ENCODE results near the gene PTPRD.

Gene PTPRD

DNA sequence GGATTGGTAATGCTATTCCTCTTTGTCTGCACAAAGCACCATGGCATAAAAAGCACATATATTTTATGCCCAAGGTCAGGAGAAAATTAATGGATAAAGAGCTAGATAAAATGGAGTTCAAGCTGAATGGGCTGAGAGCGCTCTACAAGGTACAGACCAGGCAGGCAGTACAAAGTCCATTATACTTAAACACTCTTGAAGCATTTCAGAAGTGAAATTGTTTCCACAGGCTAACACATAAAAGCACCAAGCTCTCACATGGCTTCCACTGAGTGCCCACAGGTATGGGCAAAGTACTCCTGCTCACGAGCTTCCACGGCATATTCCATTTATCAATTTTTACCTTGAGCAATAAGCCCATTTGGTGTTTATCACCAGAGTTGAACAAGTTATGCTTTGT, 2042.0 kb downstream of the PTPRD start:
- no peaks in the 10 kb centered on the region for H3K79me2 ChIP-seq (ENCODE audit: control insufficient read depth, insufficient read depth, low read length, unreplicated experiment)
- no peak overlapping the region for H2AFZ ChIP-seq (ENCODE audit: low read length, unreplicated experiment)
- H3K36me3 ChIP-seq (ENCODE audit: insufficient read depth, low read length): no peaks in the 10 kb centered on the region
- H3K4me3 ChIP-seq (ENCODE audit: low read depth, low read length): no peak overlapping the region
- no peaks in the 10 kb centered on the region for H3K4me1 ChIP-seq (ENCODE audit: control insufficient read depth, insufficient read depth, low read length, unreplicated experiment)
- H3K27me3 ChIP-seq (ENCODE audit: insufficient read depth, low read length): no peaks in the 10 kb centered on the region
- H3K27ac ChIP-seq (ENCODE audit: low read depth, low read length): no peak overlapping the region

DNA sequence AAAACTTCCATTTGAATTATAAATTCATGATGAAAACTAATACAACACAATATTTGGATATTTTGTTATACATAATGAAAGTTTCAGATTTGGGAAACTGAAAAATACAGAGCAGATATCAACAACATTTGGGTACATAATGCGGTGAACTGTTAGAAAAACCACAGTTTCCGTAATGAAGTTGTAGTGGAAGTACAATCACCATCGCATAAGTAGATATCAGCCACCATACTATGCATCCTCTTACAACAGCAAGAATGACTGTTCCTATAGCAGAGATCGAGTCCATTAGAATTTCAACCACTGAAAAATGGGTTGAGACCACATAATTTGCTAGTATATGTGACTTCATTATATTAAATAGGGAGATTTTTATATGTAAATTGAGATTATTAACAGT, 2043.0 kb downstream of the PTPRD start:
- Histone ChIP-seq H3K79me2 (ENCODE audit: control insufficient read depth, insufficient read depth, low read length, unreplicated experiment) (no peaks in the 10 kb centered on the region), H2AFZ (ENCODE audit: low read length, unreplicated experiment) (no peak overlapping the region), H3K27me3 (ENCODE audit: insufficient read depth, low read length) (no peaks in the 10 kb centered on the region), H3K4me3 (ENCODE audit: low read depth, low read length) (no peak overlapping the region), H3K36me3 (ENCODE audit: insufficient read depth, low read length) (no peaks in the 10 kb centered on the region), H3K27ac (ENCODE audit: low read depth, low read length) (no peak overlapping the region), H3K4me1 (ENCODE audit: control insufficient read depth, insufficient read depth, low read length, unreplicated experiment) (no peaks in the 10 kb centered on the region)

DNA sequence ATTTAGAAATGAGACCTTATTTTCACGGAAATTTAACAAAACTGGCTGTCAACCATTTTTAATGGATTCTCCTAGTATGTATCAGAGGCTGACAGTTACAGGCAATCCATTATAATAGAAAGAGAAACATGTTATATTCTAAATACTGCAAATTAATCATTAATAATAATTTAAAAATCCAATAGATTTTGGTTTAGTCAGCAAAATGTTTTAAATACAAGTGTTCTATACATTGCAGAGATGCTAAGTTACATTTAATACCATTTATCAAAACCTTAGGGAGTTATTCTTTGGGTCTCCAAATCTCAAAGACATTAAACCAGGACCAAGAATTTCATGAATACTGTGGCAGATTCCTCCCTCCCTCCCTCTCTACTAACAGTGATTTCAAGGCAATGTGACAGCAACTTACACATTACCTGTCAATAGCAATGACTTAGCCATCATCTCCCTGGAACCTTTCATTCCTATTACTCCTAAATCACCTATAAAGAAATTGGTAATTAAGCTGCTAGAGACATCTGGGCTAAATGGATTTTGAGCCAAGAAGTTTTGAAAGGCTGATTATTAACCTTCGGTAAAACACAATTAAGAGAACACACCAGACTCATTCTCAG, 2044.7 kb downstream of the PTPRD start:
- no peak overlapping the region for H2AFZ ChIP-seq (ENCODE audit: low read length, unreplicated experiment)
- no peaks in the 10 kb centered on the region for H3K4me1 ChIP-seq (ENCODE audit: control insufficient read depth, insufficient read depth, low read length, unreplicated experiment)
- H3K79me2 ChIP-seq (ENCODE audit: control insufficient read depth, insufficient read depth, low read length, unreplicated experiment): no peaks in the 10 kb centered on the region
- H3K4me3 ChIP-seq (ENCODE audit: low read depth, low read length): no peak overlapping the region
- H3K36me3 ChIP-seq (ENCODE audit: insufficient read depth, low read length): no peaks in the 10 kb centered on the region
- no peak overlapping the region for H3K27ac ChIP-seq (ENCODE audit: low read depth, low read length)
- no peaks in the 10 kb centered on the region for H3K27me3 ChIP-seq (ENCODE audit: insufficient read depth, low read length)

DNA sequence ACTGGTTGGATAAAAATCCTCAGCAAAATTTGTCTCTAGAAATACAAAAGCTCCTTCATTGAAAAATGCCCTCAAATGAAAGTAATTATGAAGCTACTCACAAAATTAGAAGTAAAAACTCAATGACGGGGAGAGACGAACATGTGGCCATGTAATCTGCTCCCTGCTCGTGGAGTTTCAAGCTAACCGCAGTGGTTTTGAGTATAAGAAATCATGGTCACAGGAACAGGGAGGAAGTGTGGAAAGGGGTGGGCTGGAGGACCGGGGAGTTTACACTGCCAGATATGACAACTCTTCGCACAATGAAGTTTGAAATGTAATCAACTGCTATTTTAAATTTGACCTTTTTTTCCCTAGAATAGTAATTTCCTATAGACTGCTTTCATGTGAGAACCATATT, 2047.8 kb downstream of the PTPRD start:
- H3K36me3 ChIP-seq (ENCODE audit: insufficient read depth, low read length): no peaks in the 10 kb centered on the region
- H2AFZ ChIP-seq (ENCODE audit: low read length, unreplicated experiment): no peak overlapping the region
- no peaks in the 10 kb centered on the region for H3K79me2 ChIP-seq (ENCODE audit: control insufficient read depth, insufficient read depth, low read length, unreplicated experiment)
- H3K27me3 ChIP-seq (ENCODE audit: insufficient read depth, low read length): no peaks in the 10 kb centered on the region
- no peaks in the 10 kb centered on the region for H3K4me1 ChIP-seq (ENCODE audit: control insufficient read depth, insufficient read depth, low read length, unreplicated experiment)
- no peak overlapping the region for H3K4me3 ChIP-seq (ENCODE audit: low read depth, low read length)
- no peak overlapping the region for H3K27ac ChIP-seq (ENCODE audit: low read depth, low read length)

DNA sequence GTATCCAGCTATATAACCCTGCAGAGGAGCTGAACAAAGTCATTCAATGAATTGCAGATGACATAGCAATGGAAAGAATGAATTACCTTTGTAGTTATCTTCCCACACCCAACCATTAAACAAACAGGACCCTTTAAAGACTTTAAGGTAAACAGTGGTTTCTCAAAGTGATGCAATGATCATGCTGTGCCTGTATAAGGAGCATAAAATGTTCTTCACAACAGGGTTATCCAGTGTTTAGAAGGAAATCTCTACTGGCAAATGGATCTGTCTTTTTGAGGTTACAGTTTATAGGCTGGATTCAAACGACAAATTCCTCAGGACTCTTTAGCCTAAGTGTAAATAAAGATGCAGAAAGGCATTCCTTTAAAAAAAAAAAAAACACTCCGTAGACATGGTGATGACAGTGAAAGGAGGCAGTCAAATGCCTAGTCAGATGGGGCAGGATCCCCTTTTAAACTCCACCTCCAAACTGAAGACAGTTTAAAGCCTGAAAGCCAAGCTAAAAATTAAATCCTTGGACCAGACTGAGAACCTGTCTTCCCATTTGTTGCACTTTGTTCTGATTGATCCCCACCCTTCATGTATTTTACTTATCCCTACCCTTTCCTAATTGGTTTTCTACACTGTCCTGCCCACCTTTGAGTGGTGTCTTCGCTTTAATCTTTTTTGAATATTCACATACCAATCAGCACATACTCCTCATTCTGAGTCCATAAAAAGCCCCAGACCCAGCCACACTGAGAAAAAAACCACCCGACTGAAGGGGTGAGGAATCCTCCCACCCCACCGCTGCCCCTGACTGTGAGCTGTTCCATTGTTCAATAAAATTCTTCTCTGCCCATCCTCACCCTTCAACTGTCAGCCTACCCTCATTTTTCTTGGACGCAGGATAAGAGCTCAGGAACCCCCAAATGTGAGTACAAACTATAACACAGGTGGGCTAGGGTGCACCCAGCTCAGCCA, 2052.0 kb downstream of the PTPRD start:
- no peak overlapping the region for H2AFZ ChIP-seq (ENCODE audit: low read length, unreplicated experiment)

DNA sequence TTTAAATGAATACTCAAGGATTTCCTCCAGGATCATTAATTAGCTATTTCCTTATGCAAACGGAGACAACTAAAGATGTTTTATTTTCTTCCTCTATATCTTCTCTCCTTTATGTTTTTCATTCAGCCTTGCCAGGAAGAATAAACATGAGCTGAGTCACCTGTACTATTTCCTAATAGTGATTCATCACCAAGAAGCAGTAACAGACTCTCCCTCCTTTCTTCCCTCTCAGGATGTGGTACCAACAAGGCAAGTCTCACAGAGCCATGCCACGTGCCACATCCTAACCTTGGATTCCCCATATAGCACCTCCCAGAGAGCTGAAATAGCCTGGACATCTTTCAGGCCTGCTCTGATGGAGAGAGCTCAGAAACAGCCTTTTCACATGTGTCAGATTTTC, 2054.6 kb downstream of the PTPRD start:
- H3K4me1 ChIP-seq (ENCODE audit: control insufficient read depth, insufficient read depth, low read length, unreplicated experiment): no peaks in the 10 kb centered on the region
- H3K27ac ChIP-seq (ENCODE audit: low read depth, low read length): no peak overlapping the region
- H3K36me3 ChIP-seq (ENCODE audit: insufficient read depth, low read length): no peaks in the 10 kb centered on the region
- no peaks in the 10 kb centered on the region for H3K79me2 ChIP-seq (ENCODE audit: control insufficient read depth, insufficient read depth, low read length, unreplicated experiment)
- no peaks in the 10 kb centered on the region for H3K27me3 ChIP-seq (ENCODE audit: insufficient read depth, low read length)
- H3K4me3 ChIP-seq (ENCODE audit: low read depth, low read length): no peak overlapping the region
- no peak overlapping the region for H2AFZ ChIP-seq (ENCODE audit: low read length, unreplicated experiment)

More for the DNA sequence above, 2052.0 kb downstream of the PTPRD start:
- Histone ChIP-seq H3K27me3 (ENCODE audit: insufficient read depth, low read length) (no peaks in the 10 kb centered on the region), H3K36me3 (ENCODE audit: insufficient read depth, low read length) (no peaks in the 10 kb centered on the region), H3K4me3 (ENCODE audit: low read depth, low read length) (no peak overlapping the region), H3K27ac (ENCODE audit: low read depth, low read length) (no peak overlapping the region), H3K4me1 (ENCODE audit: control insufficient read depth, insufficient read depth, low read length, unreplicated experiment) (no peaks in the 10 kb centered on the region), H3K79me2 (ENCODE audit: control insufficient read depth, insufficient read depth, low read length, unreplicated experiment) (no peaks in the 10 kb centered on the region)

DNA sequence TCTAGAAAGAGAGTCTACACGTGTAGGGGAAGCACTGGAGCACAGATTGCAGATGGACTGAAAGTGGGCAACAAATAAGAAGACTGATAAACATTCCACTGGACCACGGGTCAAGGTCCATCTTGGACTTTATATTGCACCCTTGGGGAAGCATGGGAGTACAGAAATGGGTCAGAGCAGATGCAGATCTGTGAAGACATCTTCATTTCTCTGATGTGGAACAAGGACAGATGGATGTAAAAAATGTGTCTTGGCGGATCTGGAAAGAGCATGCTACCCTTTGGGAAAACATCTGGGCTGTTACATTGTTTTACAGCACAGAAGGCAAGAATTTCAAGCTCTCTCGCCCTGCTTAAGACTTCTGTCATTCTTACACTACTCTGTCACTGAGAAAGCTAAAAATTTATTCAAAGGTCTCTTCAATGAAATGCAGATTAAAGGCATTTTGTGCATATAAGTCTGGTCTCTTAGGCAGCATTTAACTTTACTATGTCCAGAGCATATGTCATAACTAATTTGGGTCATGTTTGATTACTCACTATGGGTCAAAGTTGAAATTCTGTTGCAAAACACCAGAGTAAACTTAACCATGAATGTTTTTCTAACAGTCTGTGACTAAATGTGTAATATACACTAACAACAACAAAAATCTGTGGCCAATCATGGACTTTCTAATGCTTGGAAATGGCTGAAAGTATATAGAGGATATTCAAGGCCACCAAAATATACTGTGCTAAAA, 2056.9 kb downstream of the PTPRD start:
- H3K36me3 ChIP-seq (ENCODE audit: insufficient read depth, low read length): no peaks in the 10 kb centered on the region
- H3K27me3 ChIP-seq (ENCODE audit: insufficient read depth, low read length): no peaks in the 10 kb centered on the region
- no peaks in the 10 kb centered on the region for H3K79me2 ChIP-seq (ENCODE audit: control insufficient read depth, insufficient read depth, low read length, unreplicated experiment)
- H3K27ac ChIP-seq (ENCODE audit: low read depth, low read length): no peak overlapping the region
- no peak overlapping the region for H2AFZ ChIP-seq (ENCODE audit: low read length, unreplicated experiment)
- H3K4me1 ChIP-seq (ENCODE audit: control insufficient read depth, insufficient read depth, low read length, unreplicated experiment): no peaks in the 10 kb centered on the region
- H3K4me3 ChIP-seq (ENCODE audit: low read depth, low read length): no peak overlapping the region

DNA sequence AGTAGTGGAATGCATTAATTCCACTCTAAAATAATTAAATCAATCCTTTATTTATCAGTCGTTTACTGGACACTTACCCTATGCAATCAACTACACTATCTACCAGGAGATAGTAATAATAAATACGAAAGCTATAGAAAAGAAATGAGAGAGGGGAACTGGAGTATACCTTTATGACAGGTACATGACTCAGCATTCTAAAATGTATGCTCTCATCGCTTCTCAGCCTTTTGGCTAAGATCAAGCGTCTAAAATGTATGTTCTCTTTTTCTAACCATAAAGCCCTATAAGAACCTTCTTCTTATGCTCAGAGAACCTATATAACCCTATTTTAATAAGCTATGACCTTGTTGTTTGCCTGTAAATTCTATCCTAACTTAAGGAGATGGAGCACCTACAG, 2059.4 kb downstream of the PTPRD start:
- Histone ChIP-seq H3K36me3 (ENCODE audit: insufficient read depth, low read length) (no peaks in the 10 kb centered on the region), H3K79me2 (ENCODE audit: control insufficient read depth, insufficient read depth, low read length, unreplicated experiment) (no peaks in the 10 kb centered on the region), H3K4me1 (ENCODE audit: control insufficient read depth, insufficient read depth, low read length, unreplicated experiment) (no peaks in the 10 kb centered on the region), H2AFZ (ENCODE audit: low read length, unreplicated experiment) (no peak overlapping the region), H3K27ac (ENCODE audit: low read depth, low read length) (no peak overlapping the region), H3K27me3 (ENCODE audit: insufficient read depth, low read length) (no peaks in the 10 kb centered on the region), H3K4me3 (ENCODE audit: low read depth, low read length) (no peak overlapping the region)

DNA sequence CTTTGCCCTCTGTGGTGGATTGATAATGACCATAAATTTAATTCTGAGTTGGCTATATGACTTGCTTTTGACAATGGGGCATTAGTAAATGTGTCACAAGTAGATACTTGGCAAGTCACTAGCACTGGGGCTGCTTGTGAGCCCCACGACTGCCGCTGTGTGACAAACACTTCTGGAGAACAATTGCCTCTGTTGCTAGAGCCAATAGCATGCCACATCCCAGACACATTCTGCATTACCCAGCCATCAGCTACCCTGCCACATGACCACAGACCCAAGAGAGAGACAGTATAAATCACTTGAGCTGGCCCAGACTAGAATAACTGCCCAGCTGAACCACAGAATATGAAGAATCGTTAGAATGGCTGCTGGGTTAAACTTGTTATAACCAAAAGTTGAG, 2060.1 kb downstream of the PTPRD start:
- Histone ChIP-seq H2AFZ (ENCODE audit: low read length, unreplicated experiment) (no peak overlapping the region), H3K27ac (ENCODE audit: low read depth, low read length) (no peak overlapping the region), H3K79me2 (ENCODE audit: control insufficient read depth, insufficient read depth, low read length, unreplicated experiment) (no peaks in the 10 kb centered on the region), H3K4me3 (ENCODE audit: low read depth, low read length) (no peak overlapping the region), H3K4me1 (ENCODE audit: control insufficient read depth, insufficient read depth, low read length, unreplicated experiment) (no peaks in the 10 kb centered on the region), H3K27me3 (ENCODE audit: insufficient read depth, low read length) (no peaks in the 10 kb centered on the region), H3K36me3 (ENCODE audit: insufficient read depth, low read length) (no peaks in the 10 kb centered on the region)

DNA sequence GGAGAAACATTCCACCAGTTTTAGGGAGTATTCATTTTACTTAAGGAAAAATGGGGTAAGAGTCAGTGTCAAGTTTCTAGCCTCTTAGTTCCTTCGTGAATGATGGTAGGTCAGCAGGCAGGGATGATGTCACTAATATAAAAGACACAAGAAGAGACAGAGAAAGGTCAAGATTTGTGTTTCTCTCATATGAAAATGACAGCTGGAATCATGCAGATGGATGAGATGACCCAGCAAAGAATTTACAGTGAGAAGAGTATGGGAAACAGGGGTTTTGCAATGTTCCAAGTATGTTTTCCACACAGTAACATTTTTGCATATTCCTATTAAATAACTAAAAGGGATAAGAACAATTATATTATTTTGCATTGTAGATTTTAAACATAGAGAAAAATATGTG, 2063.6 kb downstream of the PTPRD start:
- Histone ChIP-seq H2AFZ (ENCODE audit: low read length, unreplicated experiment) (no peak overlapping the region), H3K36me3 (ENCODE audit: insufficient read depth, low read length) (no peaks in the 10 kb centered on the region), H3K27me3 (ENCODE audit: insufficient read depth, low read length) (no peaks in the 10 kb centered on the region), H3K27ac (ENCODE audit: low read depth, low read length) (no peak overlapping the region), H3K4me1 (ENCODE audit: control insufficient read depth, insufficient read depth, low read length, unreplicated experiment) (no peaks in the 10 kb centered on the region), H3K79me2 (ENCODE audit: control insufficient read depth, insufficient read depth, low read length, unreplicated experiment) (no peaks in the 10 kb centered on the region), H3K4me3 (ENCODE audit: low read depth, low read length) (no peak overlapping the region)
